Neural progenitor cell (in vitro differentiated cells): ENCODE results near the gene IMP3.

Experiments
- CTCF ChIP-seq: fragments of 200-600 bp; sonication (generic); IDR thresholded peaks from 2 replicates; pipeline ENCODE4 v1.5.1; 2017; ENCODE audit warnings: antibody characterized with exemption, mild to moderate bottlenecking
- EZH2 ChIP-seq: fragments of 200-600 bp; sonication (generic); IDR thresholded peaks from 2 replicates; pipeline ENCODE4 v1.6.1; 2017; ENCODE audit warnings: antibody characterized with exemption, mild to moderate bottlenecking, moderate library complexity

GRCh38 chr15:75596703-75597345 lies 43.2 kb downstream of the IMP3 start:
- TF ChIP-seq CTCF = no peak
- no peak for TF ChIP-seq EZH2
